HG03520 (cell line): Measurements from ENCODE around the gene USP38.
"Not testable (repeated sequence)": the region's sequence is repeated elsewhere in the genome, so short reads cannot be mapped to it uniquely, and the experiment has no call there.

Experiments
- ATAC-seq: cut with Tn5 transposase; IDR thresholded peaks from one replicate; pipeline ENCODE4 v1.9.1; 2021; ENCODE audit warnings: mild to moderate bottlenecking, moderate library complexity; ENCODE audit not compliant: unreplicated experiment

USP38 gene

DNA sequence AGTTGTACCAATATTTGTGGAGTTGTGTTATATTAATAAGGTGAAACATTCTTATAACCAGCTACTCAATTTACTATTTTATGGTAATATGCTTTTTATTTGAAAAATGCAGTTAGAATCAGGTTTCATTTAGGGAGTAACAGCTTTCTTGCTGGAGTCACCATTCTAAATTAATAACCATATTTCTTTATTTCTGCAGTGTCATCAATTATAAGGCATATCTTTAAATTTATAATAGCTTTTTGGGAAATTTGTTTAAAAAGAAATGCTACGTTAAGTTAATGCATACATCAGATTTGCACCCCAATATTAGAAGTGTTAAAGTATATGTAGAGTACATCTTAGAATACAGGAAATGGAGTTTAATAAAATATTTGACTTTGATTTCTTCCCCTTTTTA, 18.9 kb downstream of the USP38 start:
- no peak for ATAC-seq

DNA sequence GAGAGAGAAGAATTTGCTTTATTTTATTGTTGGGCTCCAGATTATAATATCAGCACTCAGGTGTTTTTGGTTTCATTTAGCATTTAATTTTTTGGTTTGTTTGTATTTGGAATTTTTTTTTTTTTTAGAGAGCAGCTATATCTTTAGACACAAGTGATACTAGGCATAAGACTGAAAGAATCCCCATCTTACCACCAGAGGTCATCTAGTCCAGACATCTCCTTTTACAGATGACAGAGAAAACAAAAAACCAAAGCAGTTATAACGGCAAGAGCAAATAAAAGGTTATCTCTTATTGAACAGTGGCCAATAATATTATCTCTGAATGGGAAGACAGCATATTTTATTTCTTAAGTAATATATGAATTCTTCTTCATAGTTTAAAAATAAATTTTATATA, 22.8 kb downstream of the USP38 start:
- peak; percentile 46 for ATAC-seq

GRCh38 chr4:143212566-143212965, 27.8 kb downstream of the USP38 start:
- no peak for ATAC-seq

DNA sequence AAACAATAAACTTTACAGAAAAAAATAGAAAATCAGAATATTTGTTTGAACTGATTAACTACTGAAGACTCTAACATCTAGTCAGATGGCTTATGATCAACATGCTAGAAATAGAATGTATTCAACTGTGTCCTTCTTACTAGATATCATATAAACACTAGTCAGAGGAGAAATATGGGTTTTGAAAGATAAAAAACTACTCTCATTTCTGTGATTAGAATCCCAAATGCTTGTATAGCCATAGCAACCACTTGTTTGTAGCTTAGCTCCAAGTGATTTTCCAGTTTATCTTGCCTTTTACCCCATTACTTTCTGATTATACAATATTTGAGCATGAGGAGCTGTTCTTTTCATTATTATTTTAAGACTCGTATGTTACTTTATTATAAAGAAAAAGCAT, 31.2 kb downstream of the USP38 start:
- no peak for ATAC-seq

- no peak for ATAC-seq
These were observed 39.5 kb downstream of the USP38 start for GRCh38 chr4:143224255-143224654.

- ATAC-seq, result no peak
These were observed 40.5 kb downstream of the USP38 start for GRCh38 chr4:143225167-143225566.

- peak; percentile 70 for ATAC-seq
These were observed 46.0 kb downstream of the USP38 start for GRCh38 chr4:143230683-143231082.

- ATAC-seq, result no peak
These were observed 47.6 kb downstream of the USP38 start for GRCh38 chr4:143232277-143232676.

- no peak for ATAC-seq
These were observed 49.4 kb downstream of the USP38 start for GRCh38 chr4:143234153-143234552.

DNA sequence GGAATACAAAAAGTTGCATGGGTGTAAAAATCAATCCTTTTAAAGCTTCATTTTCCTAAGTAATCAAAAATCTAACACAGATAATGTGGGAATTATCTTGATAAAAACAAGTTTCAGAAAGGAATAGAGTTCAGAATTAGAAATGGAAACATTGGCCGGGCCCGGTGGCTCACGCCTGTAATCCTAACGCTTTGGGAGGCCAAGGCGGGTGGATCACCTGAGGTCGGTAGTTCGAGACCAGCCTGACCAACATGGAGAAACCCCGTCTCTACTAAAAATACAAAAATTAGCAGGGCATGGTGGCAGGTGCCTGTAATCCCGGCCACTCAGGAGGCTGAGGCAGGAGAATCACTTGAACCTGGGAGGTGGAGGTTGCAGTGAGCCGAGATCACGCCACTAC, 52.5 kb downstream of the USP38 start:
- not testable (repeated sequence) for ATAC-seq

DNA sequence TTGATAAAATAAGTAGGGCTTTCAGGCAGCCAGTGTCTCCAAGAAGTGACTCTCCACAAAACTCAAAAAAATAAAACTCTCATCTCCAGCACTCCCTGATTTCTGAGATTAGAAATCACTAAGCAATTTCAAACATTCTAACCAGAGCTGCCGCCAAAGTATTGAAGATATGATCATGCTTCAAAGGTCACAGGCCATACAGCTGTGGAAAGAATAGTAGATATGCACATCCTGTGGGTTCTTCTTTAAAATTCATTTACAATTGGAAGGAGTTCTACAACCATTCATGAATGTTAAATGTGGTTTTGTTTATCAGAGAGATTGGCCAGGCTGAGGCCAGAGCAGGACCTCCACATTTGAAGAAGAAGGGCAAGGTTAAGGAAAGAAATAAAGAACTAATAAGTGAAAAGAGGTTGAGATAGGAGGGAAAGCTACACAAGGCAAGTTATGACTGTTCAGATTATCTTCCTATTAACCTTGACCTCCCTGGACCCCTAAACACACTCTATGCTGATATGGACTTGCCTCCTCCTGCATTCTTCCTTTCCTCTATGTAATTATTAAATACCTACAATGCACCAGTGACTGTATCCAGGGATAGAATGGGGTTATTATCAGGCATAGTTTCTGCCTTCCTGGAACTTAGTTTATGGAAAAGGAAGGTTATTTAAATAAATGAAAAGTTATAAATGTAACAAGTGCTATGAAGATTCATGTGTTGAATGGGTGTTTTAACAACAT, 56.4 kb downstream of the USP38 start:
- ATAC-seq, result no peak

DNA sequence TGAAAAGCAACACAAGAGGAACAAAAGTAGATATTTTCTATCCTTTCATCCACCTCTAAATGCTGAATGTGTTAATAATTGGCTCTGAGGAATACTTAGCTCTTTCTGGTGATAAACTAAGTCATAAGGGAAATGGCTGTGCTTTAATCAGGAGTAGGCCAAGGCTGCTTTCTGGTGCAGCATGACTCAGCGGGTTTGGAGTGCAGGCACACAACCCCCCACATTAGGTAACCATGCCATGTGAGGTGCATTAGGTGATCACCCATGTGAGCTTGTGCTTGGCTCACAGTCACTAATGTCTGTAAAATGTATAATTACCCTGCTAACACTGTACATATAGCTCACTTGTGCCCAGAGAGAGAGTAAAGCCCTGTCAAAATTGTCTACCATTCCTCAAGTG, 57.2 kb downstream of the USP38 start:
- no peak for ATAC-seq

- no peak for ATAC-seq
These were observed 58.3 kb downstream of the USP38 start for GRCh38 chr4:143243041-143243440.

DNA sequence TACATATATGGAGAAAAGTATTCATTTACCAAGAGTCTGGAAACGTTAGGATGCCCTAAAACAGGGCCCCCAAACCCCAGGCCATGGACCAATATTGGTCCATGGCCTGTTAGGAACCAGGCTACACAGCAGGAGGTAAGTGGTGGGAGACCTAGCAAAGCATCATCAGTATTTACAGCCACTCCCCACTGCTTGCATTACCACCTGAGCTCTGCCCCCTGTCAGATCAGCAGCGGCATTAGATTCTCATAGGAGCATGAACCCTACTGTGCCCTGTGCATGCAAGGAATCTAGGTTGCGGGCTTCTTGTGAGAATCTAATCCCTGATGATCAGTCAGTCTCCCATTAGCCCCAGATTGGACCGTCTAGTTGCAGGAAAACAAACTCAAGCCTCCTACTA, 62.3 kb downstream of the USP38 start:
- no peak for ATAC-seq

- no peak for ATAC-seq
These were observed 63.1 kb downstream of the USP38 start for GRCh38 chr4:143247866-143248265.

DNA sequence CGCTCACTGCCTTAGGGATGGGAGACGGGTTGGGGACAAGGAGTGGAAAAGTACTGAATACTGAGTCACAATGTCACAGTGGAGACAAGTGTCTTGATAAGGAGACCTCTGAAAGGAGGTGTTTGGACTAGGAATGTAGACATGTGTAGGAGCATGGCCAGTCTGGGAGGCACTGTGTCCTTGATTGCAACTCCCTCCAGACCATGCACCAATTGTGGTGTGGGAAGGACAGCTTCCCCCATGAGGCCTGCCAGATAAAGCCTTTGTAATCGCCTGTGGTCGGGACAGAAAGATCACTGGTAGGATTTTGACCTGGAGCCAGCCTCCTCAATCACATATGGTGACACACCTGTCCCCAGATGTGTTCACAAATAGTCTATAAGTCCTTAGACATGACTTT, 64.1 kb downstream of the USP38 start:
- no peak for ATAC-seq

DNA sequence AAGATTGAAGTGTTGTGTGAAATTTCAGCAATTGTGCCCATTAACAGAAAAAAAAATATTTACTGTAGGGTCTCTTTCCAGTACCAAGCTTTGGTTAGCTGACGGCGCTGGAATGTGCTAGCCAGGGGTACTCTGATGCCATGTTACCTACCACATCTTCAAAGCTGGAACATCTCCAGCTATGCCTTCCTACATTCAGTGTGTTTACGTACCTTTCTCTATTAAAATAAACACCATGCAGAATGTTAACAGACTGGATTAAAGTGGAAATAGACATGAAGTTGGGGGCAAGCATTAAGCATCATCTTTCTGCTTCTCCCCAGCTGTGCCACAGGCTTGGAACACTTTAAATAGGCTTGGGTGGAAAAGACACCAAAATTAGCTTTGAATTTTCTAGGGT, 65.9 kb downstream of the USP38 start:
- no peak for ATAC-seq

DNA sequence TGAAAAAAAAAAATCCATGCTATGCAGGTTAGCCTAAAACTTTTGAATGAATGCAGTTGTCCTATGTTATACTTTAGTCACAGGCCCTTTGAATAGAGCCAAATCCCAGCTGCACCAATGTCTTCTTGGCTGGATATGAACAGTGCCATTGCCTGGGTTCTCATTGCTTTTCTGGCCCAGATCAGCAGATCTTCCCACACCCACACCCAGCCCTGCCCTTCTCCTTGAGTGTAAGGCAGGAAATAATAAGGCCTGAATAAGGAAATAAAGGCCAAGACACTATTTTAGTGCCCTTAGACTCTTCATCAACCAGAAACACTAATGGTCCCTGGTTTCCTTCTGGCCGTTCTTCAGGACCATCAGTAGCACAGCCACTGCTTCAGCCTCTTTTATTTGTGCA, 66.6 kb downstream of the USP38 start:
- no peak for ATAC-seq

GRCh38 chr4:143251779-143252178, 67.1 kb downstream of the USP38 start:
- ATAC-seq, result no peak

DNA sequence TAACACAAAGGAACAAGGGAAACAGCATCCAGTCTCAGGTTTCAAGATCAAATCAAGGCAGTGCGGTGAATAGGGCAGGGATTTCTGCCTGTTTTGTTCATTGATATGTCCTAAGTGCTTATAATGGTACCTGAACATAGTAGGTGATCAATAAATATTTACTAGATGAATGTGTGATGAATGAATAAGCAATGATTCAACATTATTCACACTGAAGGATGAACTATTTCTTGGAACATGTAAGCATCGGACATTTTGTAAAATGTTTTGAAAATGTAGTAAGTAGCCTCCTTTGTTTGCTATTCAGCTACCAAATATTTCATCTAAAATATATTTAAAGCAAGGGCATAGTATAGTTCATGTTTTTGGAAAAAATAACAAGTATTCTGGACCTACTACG, 67.8 kb downstream of the USP38 start:
- ATAC-seq, result no peak

GRCh38 chr4:143253166-143253565, 68.4 kb downstream of the USP38 start:
- ATAC-seq, result no peak

DNA sequence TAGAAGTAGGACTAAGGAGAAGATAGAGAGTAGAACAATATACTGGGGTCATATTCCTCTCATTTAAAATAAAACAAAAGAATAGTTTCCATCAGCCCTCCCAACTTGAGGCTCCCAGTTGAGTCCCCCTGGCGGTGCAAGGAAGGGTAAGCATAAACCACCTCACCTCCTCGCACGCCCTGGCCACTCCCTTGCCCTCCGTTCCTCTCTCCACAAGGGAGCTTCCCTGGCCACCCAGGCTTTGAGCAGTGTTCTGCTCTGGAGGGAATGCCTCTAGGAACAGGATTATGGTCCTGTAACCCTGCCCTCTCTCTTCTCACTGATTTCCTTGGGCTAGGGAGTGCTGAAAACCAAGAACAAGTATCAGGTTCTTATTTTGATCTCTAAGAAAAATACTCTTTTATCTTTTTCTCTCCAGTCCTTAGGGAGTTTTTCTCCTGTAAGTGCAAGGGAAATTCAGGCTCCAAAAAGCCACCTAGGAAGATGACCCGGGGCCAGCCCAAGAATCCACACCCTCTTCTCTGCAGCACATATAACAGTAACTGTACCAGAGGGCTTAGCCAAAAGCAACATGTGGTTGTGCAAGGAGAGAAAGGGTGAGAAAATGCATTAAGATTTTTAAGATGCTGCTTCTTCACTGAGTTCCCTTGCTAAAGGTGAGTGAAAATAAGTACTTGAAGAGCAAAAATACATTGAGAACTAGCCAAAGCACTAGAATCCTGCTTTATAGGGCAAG, 69.9 kb downstream of the USP38 start:
- no peak for ATAC-seq

DNA sequence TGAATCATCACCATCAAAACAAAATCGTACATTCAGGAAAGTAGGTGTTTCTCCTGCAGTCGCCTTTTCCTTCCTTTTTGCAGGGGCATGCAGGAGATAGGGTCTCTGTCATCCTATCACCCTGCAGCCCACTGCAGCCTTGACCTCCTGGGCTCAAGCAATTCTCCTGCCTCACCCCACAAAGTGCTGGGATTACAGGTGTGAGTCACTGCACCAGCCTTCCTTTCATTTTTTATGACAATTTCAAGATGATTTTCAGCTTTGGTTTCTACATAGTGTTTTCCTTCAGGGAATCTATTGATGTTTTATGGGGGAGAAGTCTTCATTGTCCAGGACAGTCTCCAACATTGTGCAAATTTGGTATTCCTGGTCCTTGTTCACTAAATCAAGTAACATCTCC, 71.7 kb downstream of the USP38 start:
- no peak for ATAC-seq
